Measurements from ENCODE around the gene DGKI.

GRCh38 chr7:137836541-137836940, 10.2 kb downstream of the DGKI start:
- TF ChIP-seq CTCF (IDR thresholded peaks at IDR 0.05) = no peak
- TF ChIP-seq POLR2A (IDR thresholded peaks at IDR 0.05) = no peak
